ENCODE data around the gene PTCH2. TPM values are rescaled to one million over a fixed set of nuclear protein-coding genes. Genes with fewer than 3 reads are reported as not detected.
"Not testable (repeated sequence)": the region's sequence is repeated elsewhere in the genome, so short reads cannot be mapped to it uniquely, and the experiment has no call there.

Gene PTCH2
- total RNA-seq, 2 experiments from 2014 or later, result 1.2 TPM

DNA sequence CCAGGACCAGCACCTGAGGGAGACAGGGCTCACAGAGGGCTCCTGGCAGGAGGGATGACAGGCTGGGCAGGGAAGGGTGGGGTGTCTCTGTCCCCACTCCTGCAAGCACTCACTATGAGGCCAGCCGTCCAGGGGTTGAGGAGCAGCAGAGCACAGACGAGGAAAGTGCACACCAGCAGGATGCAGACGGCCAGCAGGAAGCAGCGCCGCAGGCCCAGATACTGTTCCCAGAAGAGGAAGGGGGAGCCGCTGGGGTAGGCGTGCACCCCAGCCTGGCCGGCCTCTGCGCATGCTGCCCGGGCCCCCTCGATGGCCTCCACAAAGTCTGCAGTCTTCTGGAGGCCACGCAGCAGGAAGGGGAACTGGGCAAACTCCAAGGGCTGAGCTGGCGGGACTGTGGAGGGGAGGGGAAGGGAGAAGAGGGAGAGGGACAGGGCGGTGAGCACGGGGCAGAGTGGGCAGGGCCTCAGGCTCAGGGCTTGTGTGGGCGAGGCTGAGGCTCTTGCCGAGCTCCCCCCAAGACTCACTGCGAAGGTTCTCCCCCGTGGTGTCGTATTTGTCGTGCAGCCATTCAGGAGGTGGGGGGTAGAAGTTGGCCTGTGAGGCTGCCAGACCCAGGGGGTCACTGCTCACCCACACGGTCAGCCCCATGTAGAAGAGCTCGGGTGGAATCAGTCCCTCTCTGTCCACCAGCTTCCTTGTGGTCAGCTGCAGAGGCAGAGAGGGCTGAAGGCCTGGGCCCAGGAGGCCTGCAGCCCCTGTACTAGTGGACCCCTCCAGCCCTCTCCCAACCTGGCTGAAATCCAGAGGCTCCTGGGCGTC is 16.5 kb downstream of the PTCH2 start:
- ATAC-seq (ENCODE audit: poor library complexity), result no peak
- H3K4me1 ChIP-seq (ENCODE audit: insufficient read depth, low read length), result peaks cover 5% of the 10 kb centered on the region
- TF ChIP-seq, protein P1, sequence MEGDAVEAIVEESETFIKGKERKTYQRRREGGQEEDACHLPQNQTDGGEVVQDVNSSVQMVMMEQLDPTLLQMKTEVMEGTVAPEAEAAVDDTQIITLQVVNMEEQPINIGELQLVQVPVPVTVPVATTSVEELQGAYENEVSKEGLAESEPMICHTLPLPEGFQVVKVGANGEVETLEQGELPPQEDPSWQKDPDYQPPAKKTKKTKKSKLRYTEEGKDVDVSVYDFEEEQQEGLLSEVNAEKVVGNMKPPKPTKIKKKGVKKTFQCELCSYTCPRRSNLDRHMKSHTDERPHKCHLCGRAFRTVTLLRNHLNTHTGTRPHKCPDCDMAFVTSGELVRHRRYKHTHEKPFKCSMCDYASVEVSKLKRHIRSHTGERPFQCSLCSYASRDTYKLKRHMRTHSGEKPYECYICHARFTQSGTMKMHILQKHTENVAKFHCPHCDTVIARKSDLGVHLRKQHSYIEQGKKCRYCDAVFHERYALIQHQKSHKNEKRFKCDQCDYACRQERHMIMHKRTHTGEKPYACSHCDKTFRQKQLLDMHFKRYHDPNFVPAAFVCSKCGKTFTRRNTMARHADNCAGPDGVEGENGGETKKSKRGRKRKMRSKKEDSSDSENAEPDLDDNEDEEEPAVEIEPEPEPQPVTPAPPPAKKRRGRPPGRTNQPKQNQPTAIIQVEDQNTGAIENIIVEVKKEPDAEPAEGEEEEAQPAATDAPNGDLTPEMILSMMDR (IDR thresholded peaks at IDR 0.05), result no peak
- Mint-ChIP-seq H3K4me1 (ENCODE audit: low read depth) (peaks cover under 1% of the 10 kb centered on the region), H3K36me3 (ENCODE audit: low read depth) (no peaks in the 10 kb centered on the region), H3K27ac (no peak overlapping the region), H3K9me3 (no peaks in the 10 kb centered on the region), H3K4me3 (no peak overlapping the region), H3K27me3 (no peaks in the 10 kb centered on the region)
- no peaks in the 10 kb centered on the region for H3K36me3 ChIP-seq (ENCODE audit: insufficient read depth, low read length)
- ChIA-PET CTCF (interaction anchor here (0.5 kb wide), 1 partner anchor 1547 kb away, joined by 3 read pairs; no protein-coding TSS in a partner anchor), POLR2A (interaction anchor here (0.9 to 12.2 kb wide), 4 partner anchors 9 to 105 kb away, joined by 3 to 599 read pairs (median 4); partner anchors contain the start of genes BTBD19, DYNLT4 and PLK3)
- peak in 2 of 14 experiments; percentile 43 to 60 for DNase-seq
- H3K27me3 ChIP-seq (ENCODE audit: control insufficient read depth in 1 of 2, insufficient read depth in 2 of 2, low read length in 2 of 2), result no peaks in the 10 kb centered on the region
- no peak overlapping the region for H3K4me3 ChIP-seq (ENCODE audit: low read length)
- intact Hi-C loops (cut with DNase I, micrococcal nuclease), result loop anchor here in 1 of 2 experiments (10.0 kb wide), 1 partner anchor 612 kb away; the partner anchor contains the start of gene DMAP1
- no peaks in the 10 kb centered on the region for H3K9me3 ChIP-seq (ENCODE audit: control insufficient read depth in 1 of 2, insufficient read depth in 1 of 2, low read length in 2 of 2)
- H3K27ac ChIP-seq (ENCODE audit: low read depth in 1 of 2, low read length in 2 of 2), result no peak overlapping the region

DNA sequence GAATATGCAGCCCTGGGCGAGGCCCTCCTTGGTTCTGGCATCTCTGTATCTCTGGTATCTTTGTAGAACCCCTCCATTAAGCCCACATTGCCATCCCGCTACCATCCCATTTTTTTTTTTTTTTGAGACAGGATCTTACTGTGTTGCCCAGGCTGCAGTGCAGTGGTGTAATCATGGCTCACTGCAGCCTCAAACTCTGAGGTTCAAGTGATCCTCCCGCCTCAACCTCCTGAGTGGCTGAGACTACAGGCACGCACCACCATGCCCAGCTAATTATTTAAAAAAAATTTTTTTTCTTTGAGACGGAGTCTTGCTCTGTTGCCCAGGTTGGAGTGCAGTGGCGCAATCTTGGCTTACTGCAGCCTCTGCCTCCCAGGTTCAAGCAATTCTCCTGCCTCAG is 18.7 kb downstream of the PTCH2 start:
- H3K4me3 ChIP-seq (ENCODE audit: low read length); H3K27ac Mint-ChIP-seq; H3K9me3 ChIP-seq (ENCODE audit: control insufficient read depth in 1 of 2, insufficient read depth in 1 of 2, low read length in 2 of 2); DNase-seq; H3K27ac ChIP-seq (ENCODE audit: low read depth in 1 of 2, low read length in 2 of 2); H3K36me3 Mint-ChIP-seq (ENCODE audit: low read depth); CTCF ChIA-PET; ATAC-seq (ENCODE audit: poor library complexity); H3K27me3 ChIP-seq (ENCODE audit: control insufficient read depth in 1 of 2, insufficient read depth in 2 of 2, low read length in 2 of 2); H3K4me3 Mint-ChIP-seq; H3K36me3 ChIP-seq (ENCODE audit: insufficient read depth, low read length); H3K9me3 Mint-ChIP-seq; H3K27me3 Mint-ChIP-seq: not testable (repeated sequence)
- peaks cover 21% of the 10 kb centered on the region for H3K4me1 Mint-ChIP-seq (ENCODE audit: low read depth)
- H3K4me1 ChIP-seq (ENCODE audit: insufficient read depth, low read length), result peaks cover 22% of the 10 kb centered on the region
- intact Hi-C loops (cut with DNase I, micrococcal nuclease), result loop anchor here (5.0 to 10.0 kb wide), 4 partner anchors 37 to 610 kb away; partner anchors contain the start of genes BEST4 (in 1 of the 2) and DMAP1 (in 1 of the 2)
- POLR2A ChIA-PET, result interaction anchor here (12.2 kb wide), 1 partner anchor 20 kb away, joined by 599 read pairs; the partner anchor contains the start of genes BTBD19, DYNLT4 and PLK3

DNA sequence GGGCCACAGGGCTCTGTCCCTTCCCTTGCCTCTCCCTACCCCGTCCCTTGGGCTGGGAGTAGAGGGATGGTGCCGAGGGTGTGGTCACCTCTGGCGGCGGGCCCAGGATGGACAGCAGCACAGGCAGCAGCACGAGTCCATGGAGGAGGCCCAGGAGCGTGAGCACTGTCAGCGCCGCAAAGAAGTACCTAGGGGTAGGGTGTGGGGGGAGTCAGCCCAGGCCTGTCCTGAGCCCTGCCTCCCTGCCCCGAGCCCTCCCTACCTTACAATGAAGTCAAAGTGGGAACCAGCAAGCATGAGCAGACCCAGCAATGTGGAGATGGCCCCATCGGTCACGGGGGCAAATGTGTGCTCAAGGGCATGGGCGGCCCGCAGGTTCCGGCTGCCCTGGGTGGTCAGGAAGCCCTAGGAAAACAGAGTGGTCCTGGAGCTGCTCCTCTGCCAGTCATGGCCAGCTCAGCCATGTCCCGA is 20.0 kb downstream of the PTCH2 start:
- POLR2A ChIA-PET, result interaction anchor here (0.9 to 12.2 kb wide), 6 partner anchors 9 to 188 kb away, joined by 3 to 599 read pairs (median 26); partner anchors contain the start of genes BTBD19, DYNLT4, HECTD3 and PLK3
- Mint-ChIP-seq H3K36me3 (ENCODE audit: low read depth) (no peaks in the 10 kb centered on the region), H3K4me1 (ENCODE audit: low read depth) (peaks cover 29% of the 10 kb centered on the region), H3K4me3 (no peak overlapping the region), H3K27ac (no peak overlapping the region), H3K9me3 (no peaks in the 10 kb centered on the region), H3K27me3 (no peaks in the 10 kb centered on the region)
- no peak for ATAC-seq (ENCODE audit: poor library complexity)
- H3K27me3 ChIP-seq (ENCODE audit: control insufficient read depth in 1 of 2, insufficient read depth in 2 of 2, low read length in 2 of 2), result no peaks in the 10 kb centered on the region
- intact Hi-C loops (cut with DNase I, micrococcal nuclease), result loop anchor here (5.0 to 10.0 kb wide), 4 partner anchors 36 to 608 kb away; partner anchors contain the start of genes BEST4 (in 1 of the 2) and DMAP1 (in 1 of the 2)
- H3K27ac ChIP-seq (ENCODE audit: low read depth in 1 of 2, low read length in 2 of 2), result no peak overlapping the region
- H3K36me3 ChIP-seq (ENCODE audit: insufficient read depth, low read length), result no peaks in the 10 kb centered on the region
- H3K9me3 ChIP-seq (ENCODE audit: control insufficient read depth in 1 of 2, insufficient read depth in 1 of 2, low read length in 2 of 2), result no peaks in the 10 kb centered on the region
- peak in 1 of 14 experiments; percentile 5 for DNase-seq
- H3K4me1 ChIP-seq (ENCODE audit: insufficient read depth, low read length), result peaks cover 33% of the 10 kb centered on the region
- TF ChIP-seq, protein P1 (IDR thresholded peaks at IDR 0.05), result no peak
- CTCF ChIA-PET, result interaction anchor here (1.1 to 6.7 kb wide), 3 partner anchors 24 to 37 kb away, joined by 3 to 49 read pairs (median 3); partner anchors contain the start of gene PLK3
- H3K4me3 ChIP-seq (ENCODE audit: low read length), result no peak overlapping the region
